CD14-positive monocyte (primary cell): ENCODE measurements around the gene KRT26. TPM values are rescaled to one million over a fixed set of nuclear protein-coding genes. Genes with fewer than 3 reads are reported as not detected.

Experiments used
- DNase-seq, 3 donors: peaks; one replicate each; pipeline ENCODE4 v3.0.0-alpha.2; 2011 to 2022
- H2AFZ ChIP-seq: 2 replicates; pipeline ENCODE4 v1.6.0; 2012; ENCODE audit warnings: mild to moderate bottlenecking, low read depth, low read length, inconsistent platforms; ENCODE audit not compliant: insufficient read depth, poor library complexity, severe bottlenecking
- H3K27ac ChIP-seq, 2 donors: 1 replicate in 1 of 2; 2 replicates in 1 of 2; pipeline ENCODE4 v1.5.1; 2012 to 2013; ENCODE audit warnings: low read length in 2 of 2, control low read depth in 1 of 2, inconsistent platforms in 1 of 2, low read depth in 1 of 2, mild to moderate bottlenecking in 1 of 2
- H3K27me3 ChIP-seq, 2 donors: one replicate each; pipeline versions ENCODE4 v1.6.0 to v1.6.1; 2011 to 2013; ENCODE audit warnings: low read length in 2 of 2; ENCODE audit not compliant: control insufficient read depth in 2 of 2, insufficient read depth in 2 of 2
- H3K36me3 ChIP-seq, 2 donors: replicated peaks in 1 of 2; 1 replicate in 1 of 2; 2 replicates in 1 of 2; pipeline versions ENCODE4 v1.5.1 to v1.6.1; 2012 to 2013; ENCODE audit warnings: low read length in 2 of 2, control low read depth in 1 of 2, inconsistent platforms in 1 of 2, mild to moderate bottlenecking in 1 of 2; ENCODE audit not compliant: insufficient read depth in 2 of 2, control insufficient read depth in 1 of 2
- H3K4me1 ChIP-seq, 2 donors: 1 replicate in 1 of 2; 2 replicates in 1 of 2; pipeline versions ENCODE4 v1.5.1 to v1.6.1; 2012 to 2013; ENCODE audit warnings: low read length in 2 of 2, control low read depth in 1 of 2, inconsistent platforms in 1 of 2, mild to moderate bottlenecking in 1 of 2, moderate library complexity in 1 of 2; ENCODE audit not compliant: insufficient read depth in 2 of 2, control insufficient read depth in 1 of 2
- H3K4me2 ChIP-seq: replicated peaks from 2 replicates; pipeline ENCODE3; 2012; ENCODE audit warnings: low read length, moderate library complexity, mild to moderate bottlenecking; ENCODE audit not compliant: poor library complexity, severe bottlenecking; ENCODE audit errors: extremely low read depth
- H3K4me3 ChIP-seq, 3 experiments: fragments of 200-600 bp in 1 of 3; sonication (generic) in 1 of 3; replicated peaks in 1 of 3; 1 replicate in 2 of 3; 2 replicates in 1 of 3; pipeline ENCODE4 v1.5.1; 2011 to 2013; ENCODE audit warnings: low read length in 3 of 3, mild to moderate bottlenecking in 3 of 3, control low read depth in 2 of 3, low read depth in 2 of 3, inconsistent platforms in 1 of 3, moderate library complexity in 1 of 3
- H3K79me2 ChIP-seq: 2 replicates; pipeline ENCODE4 v1.6.0; 2012; ENCODE audit warnings: mild to moderate bottlenecking, control low read depth, inconsistent platforms, low read length, moderate library complexity; ENCODE audit not compliant: insufficient read depth
- H3K9ac ChIP-seq: 2 replicates; pipeline ENCODE4 v1.6.0; 2017; ENCODE audit warnings: low read length, mild to moderate bottlenecking; ENCODE audit not compliant: insufficient read depth, poor library complexity, severe bottlenecking
- H3K9me3 ChIP-seq, 2 donors: replicated peaks in 1 of 2; 1 replicate in 1 of 2; 2 replicates in 1 of 2; pipeline versions ENCODE4 v1.5.1 to v1.6.1; 2012 to 2013; ENCODE audit warnings: low read length in 2 of 2, control low read depth in 1 of 2; ENCODE audit not compliant: control insufficient read depth in 1 of 2, insufficient read depth in 1 of 2
- H4K20me1 ChIP-seq: 2 replicates; pipeline ENCODE4 v1.6.0; 2012; ENCODE audit warnings: mild to moderate bottlenecking, low read length, control low read depth, moderate library complexity; ENCODE audit not compliant: insufficient read depth
- H3K27ac Mint-ChIP-seq, 7 donors: one replicate each; pipeline ENCODE4 v1.8.0; 2020; ENCODE audit warnings: mild to moderate bottlenecking in 7 of 7, mixed read lengths in 7 of 7, moderate library complexity in 6 of 7, inconsistent platforms in 2 of 7
- H3K27me3 Mint-ChIP-seq, 3 donors: one replicate each; pipeline ENCODE4 v1.8.0; 2021 to 2022; ENCODE audit warnings: low read depth in 3 of 3, mild to moderate bottlenecking in 3 of 3, mixed read lengths in 3 of 3, moderate library complexity in 3 of 3, inconsistent platforms in 1 of 3
- H3K36me3 Mint-ChIP-seq, 2 donors: one replicate each; pipeline ENCODE4 v1.8.0; 2020; ENCODE audit warnings: mixed read lengths in 2 of 2, inconsistent platforms in 1 of 2, mild to moderate bottlenecking in 1 of 2
- H3K4me1 Mint-ChIP-seq: one replicate; pipeline ENCODE4 v1.8.0; 2020; ENCODE audit warnings: mild to moderate bottlenecking, mixed read lengths
- H3K4me3 Mint-ChIP-seq, 2 donors: one replicate each; pipeline ENCODE4 v1.8.0; 2020; ENCODE audit warnings: mild to moderate bottlenecking in 2 of 2, mixed read lengths in 2 of 2, moderate library complexity in 1 of 2
- H3K9me3 Mint-ChIP-seq, 7 donors: one replicate each; pipeline ENCODE4 v1.8.0; 2020 to 2022; ENCODE audit warnings: mixed read lengths in 7 of 7, mild to moderate bottlenecking in 6 of 7, moderate library complexity in 6 of 7, inconsistent platforms in 2 of 7
- CTCF ChIP-seq: fragments of 200-600 bp; IDR thresholded peaks from one replicate; pipeline ENCODE4 v1.8.0; 2022; ENCODE audit warnings: antibody characterized with exemption, mild to moderate bottlenecking
- whole genome bisulfite sequencing: methylation state at CpG from one replicate; pipeline ENCODE4 v1.1.5; 2013; ENCODE audit warnings: missing lambda C conversion rate; ENCODE audit not compliant: insufficient coverage; 5-methylcytosine and 5-hydroxymethylcytosine counted together
- intact Hi-C, 2 donors: fragments of 100-400 bp; cut with micrococcal nuclease; formaldehyde crosslinking; loops; one replicate each; pipeline versions ENCODE4 v1.15.0 to v1.15.1; 2023
- polyA plus RNA-seq, 3 donors: library from polyadenylated mRNA; depleted of rRNA in 1 of 3; unstranded in 2 of 3; stranded (reverse) in 1 of 3; fragments of 300-500 nt in 2 of 3; fragments of >200 nt in 1 of 3; fragmentation: Illumina TruSeq in 2 of 3; gene quantifications; 1 replicate in 2 of 3; 2 replicates in 1 of 3; pipeline ENCODE4 v1.2.3, GENCODE V29; 2012 to 2021

Gene KRT26
- polyA plus RNA-seq, 3 donors = not detected

DNA sequence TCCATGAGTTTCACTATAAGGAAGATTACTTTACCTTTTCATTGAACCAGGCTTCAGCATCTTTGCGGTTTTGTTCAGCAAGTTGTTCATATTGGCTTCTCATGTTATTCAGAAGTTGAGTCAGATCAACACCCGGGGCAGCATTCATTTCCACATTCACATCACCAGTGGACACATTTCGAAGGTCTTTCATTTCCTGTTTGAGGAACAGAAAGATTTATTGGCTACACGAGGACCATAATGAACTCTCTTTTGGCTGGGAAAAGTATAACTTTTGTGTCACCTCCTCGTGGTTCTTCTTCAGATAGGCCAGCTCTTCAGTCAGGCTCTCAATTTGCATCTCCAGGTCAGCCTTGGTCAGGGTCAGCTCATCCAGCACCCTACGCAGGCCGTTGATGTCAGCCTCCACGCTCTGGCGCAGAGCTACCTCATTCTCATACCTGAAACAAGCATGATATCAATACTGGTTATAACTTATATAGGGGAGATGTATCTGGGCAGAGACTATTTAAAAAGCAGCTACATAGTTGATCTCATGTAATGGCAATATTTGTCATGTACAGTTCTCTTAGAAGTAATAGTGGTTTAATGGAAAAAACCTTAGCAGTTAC is 48.3 kb upstream of the KRT26 start:
- Histone ChIP-seq H4K20me1 (no peaks in the 10 kb centered on the region), H3K79me2 (no peaks in the 10 kb centered on the region), H3K4me1 (peaks cover 8 to 14% of the 10 kb centered on the region in 2 donors), H3K4me3 (no peak overlapping the region), H3K9ac (no peak overlapping the region), H3K27me3 (peaks cover 10 to 32% of the 10 kb centered on the region in 2 donors), H3K36me3 (peaks cover 0 to 9% of the 10 kb centered on the region in 2 donors), H3K27ac (no peak overlapping the region), H3K4me2 (no peak overlapping the region), H3K9me3 (peaks cover 7 to 13% of the 10 kb centered on the region in 2 donors), H2AFZ (no peak overlapping the region)
- TF ChIP-seq CTCF = no peak
- DNase-seq = no peak
- Mint-ChIP-seq H3K27ac (no peak overlapping the region), H3K27me3 (peaks cover 24 to 33% (median 27%) of the 10 kb centered on the region in 3 donors), H3K4me1 (peaks cover 12% of the 10 kb centered on the region), H3K36me3 (peaks cover 12 to 15% of the 10 kb centered on the region in 2 donors), H3K9me3 (peaks cover 11 to 42% (median 27%) of the 10 kb centered on the region in 7 donors), H3K4me3 (peak overlapping the region in 1 of 2 donors; percentile 58)
- WGBS = 78% methylated on average over 3 of the region's 9 CpGs
- intact Hi-C loops = no loop called here

DNA sequence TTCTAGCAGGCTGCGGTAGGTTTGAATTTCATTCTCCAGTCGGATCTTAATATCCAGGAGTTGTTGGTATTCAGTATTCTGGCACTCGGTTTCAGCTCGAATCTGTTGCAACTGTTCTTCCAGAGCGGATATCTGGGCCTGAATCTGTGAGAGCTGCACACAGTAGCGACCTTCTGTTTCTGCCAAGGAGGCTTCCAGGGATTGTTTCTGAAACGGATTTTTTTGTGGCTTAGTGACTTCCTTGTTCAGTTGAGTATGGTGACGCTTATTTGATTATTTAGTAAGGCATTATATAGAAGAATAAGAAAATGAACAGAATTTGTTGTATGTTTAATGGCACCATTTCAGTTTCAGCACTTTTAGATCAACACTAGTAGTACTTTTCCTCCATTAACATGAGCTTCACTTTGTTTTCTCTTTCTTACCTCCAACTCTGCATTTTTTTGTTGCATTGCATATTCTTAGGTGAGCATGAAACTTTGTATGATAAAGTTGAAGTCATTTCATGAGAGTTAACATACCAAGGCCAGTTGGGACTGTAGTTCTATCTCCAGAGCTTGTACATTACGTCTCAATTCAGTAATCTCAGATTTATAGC is 47.6 kb upstream of the KRT26 start:
- Mint-ChIP-seq H3K27me3 (peaks cover 25 to 38% (median 29%) of the 10 kb centered on the region in 3 donors), H3K4me1 (peaks cover 12% of the 10 kb centered on the region), H3K4me3 (peak overlapping the region; percentile 69 to 77), H3K9me3 (peaks cover 13 to 47% (median 31%) of the 10 kb centered on the region in 7 donors), H3K36me3 (peaks cover 12 to 15% of the 10 kb centered on the region in 2 donors), H3K27ac (peak overlapping the region in 1 of 7 donors; percentile 73)
- DNase-seq = no peak
- TF ChIP-seq CTCF = no peak
- peaks cover 8 to 14% of the 10 kb centered on the region in 2 donors for H3K4me1 ChIP-seq
- no peaks in the 10 kb centered on the region for H4K20me1 ChIP-seq
- H3K4me2 ChIP-seq = peak overlapping the region; percentile 82
- peak overlapping the region; percentile 75 for H2AFZ ChIP-seq
- intact Hi-C loops = loop anchor here in 1 of 2 donors (5.0 kb wide), 2 partner anchors 728 to 848 kb away; no protein-coding TSS in a partner anchor
- H3K9me3 ChIP-seq = peaks cover 7 to 16% of the 10 kb centered on the region in 2 donors
- peaks cover 10 to 34% of the 10 kb centered on the region in 2 donors for H3K27me3 ChIP-seq
- H3K79me2 ChIP-seq = no peaks in the 10 kb centered on the region
- peaks cover 0 to 9% of the 10 kb centered on the region in 2 donors for H3K36me3 ChIP-seq
- no peak overlapping the region for H3K9ac ChIP-seq
- no peak overlapping the region for H3K27ac ChIP-seq
- H3K4me3 ChIP-seq = peak overlapping the region; percentile 40 to 85 (median 72)
- WGBS = 64% methylated on average over 5 of the region's 9 CpGs
